ENCODE data around the gene CD300LF.

DNA sequence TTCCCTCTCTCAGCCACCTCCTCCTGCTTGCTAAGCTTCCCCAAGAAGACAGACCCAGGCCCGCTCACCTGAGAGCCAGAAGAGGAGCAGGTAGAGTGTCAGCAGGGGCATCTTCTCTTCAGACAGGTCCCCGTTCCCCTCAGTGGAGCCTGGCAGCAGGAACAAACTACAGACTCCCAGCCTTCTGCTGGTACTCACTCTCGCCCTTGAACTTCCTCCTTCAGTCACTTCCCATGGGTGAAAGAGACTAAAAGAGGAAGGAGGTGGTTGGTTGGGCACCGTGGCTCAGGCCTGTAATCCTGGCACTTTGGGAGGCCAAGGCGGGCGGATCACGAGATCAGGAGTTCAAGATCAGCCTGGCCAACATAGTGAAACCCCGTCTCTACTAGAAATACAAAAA, at the start of gene CD300LF:
- TF ChIP-seq CTCF (IDR thresholded peaks at IDR 0.05) (no peak), POLR2A (IDR thresholded peaks at IDR 0.05) (no peak)
